Upper lobe of left lung (tissue), 6 donors: ENCODE results near the gene WDR46. TPM values are rescaled to one million over a fixed set of nuclear protein-coding genes. Genes with fewer than 3 reads are reported as not detected.

Experiments used
- ATAC-seq, 2 donors: fragments of 200-7000 bp; cut with Tn5 transposase; one replicate each; pipeline ENCODE4 v1.9.1; 2022; ENCODE audit warnings: mild to moderate bottlenecking in 2 of 2, moderate library complexity in 2 of 2; ENCODE audit not compliant: low FRiP score in 2 of 2
- DNase-seq, 2 donors: peaks; one replicate each; pipeline ENCODE4 v3.0.0-alpha.2; 2019 to 2020
- H3K27ac ChIP-seq, 4 donors: fragments of 200-600 bp; sonication (generic); one replicate each; pipeline ENCODE4 v1.5.1; 2016 to 2019
- H3K27me3 ChIP-seq, 4 donors: fragments of 200-600 bp; sonication (generic); one replicate each; pipeline ENCODE4 v1.5.1; 2017 to 2019
- H3K36me3 ChIP-seq, 4 donors: fragments of 200-600 bp; sonication (generic); one replicate each; pipeline ENCODE4 v1.5.1; 2016 to 2019
- H3K4me1 ChIP-seq, 4 donors: fragments of 200-600 bp; sonication (generic); one replicate each; pipeline ENCODE4 v1.5.1; 2018 to 2019
- H3K4me3 ChIP-seq, 4 donors: fragments of 200-600 bp; sonication (generic); one replicate each; pipeline ENCODE4 v1.5.1; 2017 to 2019; ENCODE audit warnings: mild to moderate bottlenecking in 2 of 4, moderate library complexity in 1 of 4
- H3K9me3 ChIP-seq, 4 donors: fragments of 200-600 bp; sonication (generic); one replicate each; pipeline ENCODE4 v1.5.1; 2018 to 2019
- CTCF ChIP-seq, 6 experiments: fragments of 450-650 bp in 4 of 6; fragments of 200-600 bp in 2 of 6; sonication (generic) in 2 of 6; IDR thresholded peaks; one replicate each; pipeline ENCODE4 v1.5.1; 2016 to 2019; ENCODE audit warnings: antibody characterized with exemption in 6 of 6
- EP300 ChIP-seq, 4 donors: sonication (generic); formaldehyde crosslinking; IDR thresholded peaks; one replicate each; pipeline ENCODE4 v1.5.1; 2017; ENCODE audit warnings: antibody characterized with exemption in 4 of 4, control low read depth in 2 of 4
- POLR2A ChIP-seq, 4 donors: fragments of 450-650 bp; IDR thresholded peaks; one replicate each; pipeline ENCODE4 v1.5.1; 2016 to 2017; ENCODE audit warnings: antibody characterized with exemption in 4 of 4, mild to moderate bottlenecking in 2 of 4
- POLR2AphosphoS5 ChIP-seq, 2 donors: sonication (generic); formaldehyde crosslinking; IDR thresholded peaks; one replicate each; pipeline ENCODE4 v1.5.1; 2017; ENCODE audit warnings: antibody characterized with exemption in 2 of 2
- WGBS, 2 donors: methylation state at CpG; one replicate each; pipeline ENCODE4 v1.1.5; 2017 to 2018; 5-methylcytosine and 5-hydroxymethylcytosine counted together
- total RNA-seq, 6 donors: library from RNA; depleted of rRNA in 4 of 6; stranded (reverse); fragments of >200 nt in 4 of 6; gene quantifications; one replicate each; pipeline versions ENCODE4 v1.1.0 to v1.2.1, GENCODE V29; 2016 to 2021
- donor health status: DM: no; HTN: no; CAD: no; lungs with moderate emphysema.
- donor health status: DM: no; HTN: yes; CAD: no; lungs with severe emphysema.

Gene WDR46
- total RNA-seq, 6 donors from 2014 or later: 21.1 to 50.3 (median 41.7) TPM

GRCh38 chr6:33254591-33254990 lies 34.4 kb downstream of the WDR46 start:
- ATAC-seq (no peak), DNase-seq (no peak)
- no peak overlapping the region for H3K4me3 ChIP-seq
- no peaks in the 10 kb centered on the region for H3K27me3 ChIP-seq
- no peak overlapping the region for H3K27ac ChIP-seq
- 93 to 95% methylated on average over 4 of the region's 4 CpGs for WGBS, 2 donors
- no peaks in the 10 kb centered on the region for H3K9me3 ChIP-seq
- peaks cover 0 to 39% (median 4%) of the 10 kb centered on the region in 4 donors for H3K36me3 ChIP-seq
- H3K4me1 ChIP-seq: peaks cover 10 to 15% (median 11%) of the 10 kb centered on the region in 4 donors
- no peak for TF ChIP-seq POLR2A (IDR thresholded peaks at IDR 0.05)
- no peak for TF ChIP-seq EP300 (IDR thresholded peaks at IDR 0.05)
- no peak for TF ChIP-seq POLR2AphosphoS5 (IDR thresholded peaks at IDR 0.05)
- no peak for TF ChIP-seq CTCF (IDR thresholded peaks at IDR 0.05)

- no peaks in the 10 kb centered on the region for H3K27me3 ChIP-seq
- H3K27ac ChIP-seq: no peak overlapping the region
- peaks cover 0 to 24% (median 0%) of the 10 kb centered on the region in 4 donors for H3K36me3 ChIP-seq
- no peak overlapping the region for H3K4me3 ChIP-seq
- peaks cover 22 to 29% (median 24%) of the 10 kb centered on the region in 4 donors for H3K4me1 ChIP-seq
- DNase-seq (no peak), ATAC-seq (no peak)
- H3K9me3 ChIP-seq: no peaks in the 10 kb centered on the region
- no peak for TF ChIP-seq POLR2A (IDR thresholded peaks at IDR 0.05)
- TF ChIP-seq CTCF (IDR thresholded peaks at IDR 0.05): no peak
- no peak for TF ChIP-seq EP300 (IDR thresholded peaks at IDR 0.05)
- no peak for TF ChIP-seq POLR2AphosphoS5 (IDR thresholded peaks at IDR 0.05)
These were observed 36.3 kb downstream of the WDR46 start for GRCh38 chr6:33252759-33253158.

- H3K27me3 ChIP-seq: no peaks in the 10 kb centered on the region
- TF ChIP-seq POLR2AphosphoS5 (IDR thresholded peaks at IDR 0.05) (no peak), CTCF (IDR thresholded peaks at IDR 0.05) (no peak), POLR2A (IDR thresholded peaks at IDR 0.05) (no peak), EP300 (IDR thresholded peaks at IDR 0.05) (no peak)
- H3K4me1 ChIP-seq: peaks cover 23 to 30% (median 25%) of the 10 kb centered on the region in 4 donors
- peaks cover 0 to 13% (median 0%) of the 10 kb centered on the region in 4 donors for H3K36me3 ChIP-seq
- no peak overlapping the region for H3K4me3 ChIP-seq
- no peak for DNase-seq
- 78 to 90% methylated on average over 6 of the region's 6 CpGs for WGBS, 2 donors
- H3K9me3 ChIP-seq: no peaks in the 10 kb centered on the region
- ATAC-seq: no peak
- H3K27ac ChIP-seq: no peak overlapping the region
These were observed 37.5 kb downstream of the WDR46 start for GRCh38 chr6:33251395-33252012.

- ATAC-seq (no peak), DNase-seq (peak in 1 of 2 donors; percentile 60)
- H3K27me3 ChIP-seq: no peaks in the 10 kb centered on the region
- peaks cover 0 to 13% (median 0%) of the 10 kb centered on the region in 4 donors for H3K36me3 ChIP-seq
- WGBS, 2 donors: 97% methylated on average over 13 of the region's 13 CpGs
- TF ChIP-seq POLR2AphosphoS5 (IDR thresholded peaks at IDR 0.05) (no peak), EP300 (IDR thresholded peaks at IDR 0.05) (no peak), POLR2A (IDR thresholded peaks at IDR 0.05) (no peak), CTCF (IDR thresholded peaks at IDR 0.05) (no peak)
- peak overlapping the region in 1 of 4 donors; percentile 12 for H3K27ac ChIP-seq
- H3K4me1 ChIP-seq: peaks cover 23 to 30% (median 25%) of the 10 kb centered on the region in 4 donors
- no peak overlapping the region for H3K4me3 ChIP-seq
- H3K9me3 ChIP-seq: no peaks in the 10 kb centered on the region
These were observed 38.3 kb downstream of the WDR46 start for GRCh38 chr6:33250731-33251130.
